Measurements from ENCODE around the gene GMPS. TPM values are rescaled to one million over a fixed set of nuclear protein-coding genes. Genes with fewer than 3 reads are reported as not detected.

The GMPS gene
- total RNA-seq, 4 donors from 2014 or later = 26.8 to 48.8 (median 29.9) TPM

GRCh38 chr3:155895379-155895900 lies 25.0 kb downstream of the GMPS start:
- peaks cover 0 to 9% (median 3%) of the 10 kb centered on the region in 3 donors for H3K4me1 ChIP-seq
- no peak overlapping the region for H3K4me3 ChIP-seq
- no peak for TF ChIP-seq CTCF (IDR thresholded peaks at IDR 0.05)
- 94 to 100% methylated on average over 1 to 5 of the region's 7 CpGs for WGBS, 2 donors (ENCODE audit: low coverage in 1 of 2)
- no peaks in the 10 kb centered on the region for H3K27me3 ChIP-seq
- ATAC-seq = no peak
- H3K9me3 ChIP-seq = no peaks in the 10 kb centered on the region
- peaks cover 0 to 68% of the 10 kb centered on the region in 2 donors for H3K36me3 ChIP-seq
- H3K27ac ChIP-seq = no peak overlapping the region

GRCh38 chr3:155906900-155907299 lies 36.5 kb downstream of the GMPS start:
- no peaks in the 10 kb centered on the region for H3K9me3 ChIP-seq
- H3K4me1 ChIP-seq = no peaks in the 10 kb centered on the region
- TF ChIP-seq EP300 (IDR thresholded peaks at IDR 0.05) (no peak), POLR2AphosphoS5 (IDR thresholded peaks at IDR 0.05) (no peak)
- 78 to 100% methylated on average over 1 of the region's 1 CpG for WGBS, 2 donors (ENCODE audit: low coverage in 1 of 2)
- no peaks in the 10 kb centered on the region for H3K27me3 ChIP-seq
- peaks cover 0 to 74% of the 10 kb centered on the region in 2 donors for H3K36me3 ChIP-seq
- H3K4me3 ChIP-seq = no peak overlapping the region
- no peak overlapping the region for H3K27ac ChIP-seq
- no peak for ATAC-seq

- Histone ChIP-seq H3K27ac (no peak overlapping the region), H3K4me1 (peaks cover 0 to 5% (median 5%) of the 10 kb centered on the region in 3 donors), H3K36me3 (peaks cover 0 to 74% of the 10 kb centered on the region in 2 donors), H3K4me3 (no peak overlapping the region), H3K27me3 (no peaks in the 10 kb centered on the region), H3K9me3 (no peaks in the 10 kb centered on the region)
- ATAC-seq = no peak
- WGBS, 2 donors (ENCODE audit: low coverage in 1 of 2) = 25 to 92% methylated on average over 1 to 4 of the region's 4 CpGs
- TF ChIP-seq POLR2AphosphoS5 (IDR thresholded peaks at IDR 0.05) (no peak), CTCF (IDR thresholded peaks at IDR 0.05) (no peak), EP300 (IDR thresholded peaks at IDR 0.05) (no peak), POLR2A (IDR thresholded peaks at IDR 0.05) (no peak)
Observed at GRCh38 chr3:155908086-155908485, 37.6 kb downstream of the GMPS start.

- Histone ChIP-seq H3K4me1 (peaks cover 0 to 5% (median 5%) of the 10 kb centered on the region in 3 donors), H3K27me3 (no peaks in the 10 kb centered on the region), H3K36me3 (peaks cover 0 to 74% of the 10 kb centered on the region in 2 donors), H3K9me3 (no peaks in the 10 kb centered on the region), H3K4me3 (no peak overlapping the region), H3K27ac (no peak overlapping the region)
- ATAC-seq = no peak
- no peak for TF ChIP-seq POLR2AphosphoS5 (IDR thresholded peaks at IDR 0.05)
- no peak for TF ChIP-seq EP300 (IDR thresholded peaks at IDR 0.05)
- no peak for TF ChIP-seq CTCF (IDR thresholded peaks at IDR 0.05)
- no peak for TF ChIP-seq POLR2A (IDR thresholded peaks at IDR 0.05)
Observed at GRCh38 chr3:155908605-155909004, 38.2 kb downstream of the GMPS start.

GRCh38 chr3:155912090-155912489 lies 41.6 kb downstream of the GMPS start:
- H3K9me3 ChIP-seq = no peaks in the 10 kb centered on the region
- peak overlapping the region in 2 of 4 donors; percentile 52 to 61 for H3K27ac ChIP-seq
- TF ChIP-seq CTCF (IDR thresholded peaks at IDR 0.05) (no peak), POLR2A (IDR thresholded peaks at IDR 0.05) (no peak), EP300 (IDR thresholded peaks at IDR 0.05) (no peak), POLR2AphosphoS5 (IDR thresholded peaks at IDR 0.05) (no peak)
- H3K36me3 ChIP-seq = peaks cover 0 to 75% of the 10 kb centered on the region in 2 donors
- ATAC-seq = no peak
- peaks cover 0 to 5% (median 5%) of the 10 kb centered on the region in 3 donors for H3K4me1 ChIP-seq
- no peaks in the 10 kb centered on the region for H3K27me3 ChIP-seq
- H3K4me3 ChIP-seq = no peak overlapping the region

Measured in gastroesophageal sphincter (tissue), 4 donors.